Spinal cord (tissue), 10 donors: ENCODE results near the gene EEF1E1. TPM values are rescaled to one million over a fixed set of nuclear protein-coding genes. Genes with fewer than 3 reads are reported as not detected.
A peak's percentile ranks its signal among the peaks of the same experiment; 100 is the strongest.

Source experiments
- DNase-seq, 6 donors: peaks; one replicate each; pipeline versions ENCODE4 v3.0.0 to v3.0.0-alpha.2; 2013 to 2015; ENCODE audit warnings: low spot score in 6 of 6, low read depth in 4 of 6
- H3K27ac ChIP-seq: one replicate; pipeline ENCODE4 v1.5.1; 2013; ENCODE audit warnings: low read depth, low read length, control low read depth
- H3K27me3 ChIP-seq: one replicate; pipeline ENCODE4 v1.6.1; 2013; ENCODE audit warnings: low read length; ENCODE audit not compliant: control insufficient read depth, insufficient read depth
- H3K36me3 ChIP-seq: one replicate; pipeline ENCODE4 v1.6.1; 2013; ENCODE audit warnings: low read length; ENCODE audit not compliant: control insufficient read depth, insufficient read depth
- H3K4me1 ChIP-seq: one replicate; pipeline ENCODE4 v1.6.1; 2013; ENCODE audit warnings: low read length; ENCODE audit not compliant: control insufficient read depth, insufficient read depth
- H3K4me3 ChIP-seq: one replicate; pipeline ENCODE4 v1.5.1; 2013; ENCODE audit warnings: low read depth, low read length, control low read depth
- H3K9me3 ChIP-seq: one replicate; pipeline ENCODE4 v1.6.1; 2013; ENCODE audit warnings: low read length; ENCODE audit not compliant: control insufficient read depth, insufficient read depth
- WGBS: methylation state at CpG from one replicate; pipeline ENCODE4 v1.1.5; 2013; ENCODE audit warnings: missing lambda C conversion rate; ENCODE audit not compliant: insufficient coverage; 5-methylcytosine and 5-hydroxymethylcytosine counted together
- long read RNA-seq, 4 donors: transcript quantifications; one replicate each; lab custom pipeline, GENCODE V29; 2026
- polyA plus RNA-seq, 2 donors: library from polyadenylated mRNA; unstranded; fragments of 120-200 nt; gene quantifications; one replicate each; pipeline ENCODE4 v1.2.1, GENCODE V29; 2013; ENCODE audit not compliant: insufficient read length in 2 of 2
- total RNA-seq, 2 donors: library from RNA; depleted of rRNA in 1 of 2; stranded (reverse); fragments of 120-200 nt in 1 of 2; fragments of >200 nt in 1 of 2; gene quantifications; one replicate each; pipeline versions ENCODE4 v1.2.3 to v1.2.4, GENCODE V29; 2013 to 2014
- donor health status: healthy.

The EEF1E1 gene
- total RNA-seq = 10 to 100 TPM; 38.2 to 51.5 TPM
- 10 to 100 TPM; 56.8 to 66.7 TPM for polyA plus RNA-seq
- long read RNA-seq, donor 1, transcript EEF1E1-205 (3 exons, 654 nt) = minor isoform, 6 of 111 reads
- long read RNA-seq, donor 1, transcript EEF1E1-201 (4 exons, 1,077 nt) = major isoform, 51 of 111 reads
- long read RNA-seq, donor 1, partial matches to known transcripts = 52 of 111 reads
- long read RNA-seq, donor 1, other reads (novel, unspliced or antisense) = 0 of 111 reads
- long read RNA-seq, donor 2, transcript EEF1E1-201 (4 exons, 1,077 nt) = major isoform, 19 of 28 reads
- long read RNA-seq, donor 2, partial matches to known transcripts = 6 of 28 reads
- long read RNA-seq, donor 2, other reads (novel, unspliced or antisense) = 0 of 28 reads
- long read RNA-seq, donor 3, transcript EEF1E1-201 (4 exons, 1,077 nt) = major isoform, 16 of 25 reads
- long read RNA-seq, donor 3, partial matches to known transcripts = 6 of 25 reads
- long read RNA-seq, donor 3, other reads (novel, unspliced or antisense) = 0 of 25 reads
- long read RNA-seq, donor 4, transcript EEF1E1-205 (3 exons, 654 nt) = minor isoform, 8 of 93 reads
- long read RNA-seq, donor 4, transcript EEF1E1-201 (4 exons, 1,077 nt) = major isoform, 43 of 93 reads
- long read RNA-seq, donor 4, partial matches to known transcripts = 42 of 93 reads
- long read RNA-seq, donor 4, other reads (novel, unspliced or antisense) = 0 of 93 reads

GRCh38 chr6:8102122-8102958 is at the start of gene EEF1E1:
Gene EEF1E1 (minus strand): TSS chr6:8102548. CDS start chr6:8102521, 27 bp downstream.
- H3K4me3 ChIP-seq = peak within 1 kb of the TSS; percentile 88
- H3K27me3 ChIP-seq = no peaks in the 10 kb centered on the region
- H3K27ac ChIP-seq = no peak within 1 kb of the TSS
- 0% methylated on average over 43 of the region's 43 CpGs for WGBS
- peak; percentile 80 to 99 (median 93) for DNase-seq
- no peaks in the 10 kb centered on the region for H3K4me1 ChIP-seq
- no peaks in the 10 kb centered on the region for H3K36me3 ChIP-seq
- H3K9me3 ChIP-seq = no peaks in the 10 kb centered on the region

GRCh38 chr6:8149350-8149749 is 47.0 kb upstream of the EEF1E1 start:
- WGBS = no CpG with 5 or more reads among the region's 1 CpG
- Histone ChIP-seq H3K9me3 (no peaks in the 10 kb centered on the region), H3K27me3 (no peaks in the 10 kb centered on the region), H3K4me3 (no peak overlapping the region), H3K27ac (no peak overlapping the region), H3K36me3 (no peaks in the 10 kb centered on the region), H3K4me1 (no peaks in the 10 kb centered on the region)
- DNase-seq = no peak

GRCh38 chr6:8143945-8144344 is 41.6 kb upstream of the EEF1E1 start:
- H3K4me1 ChIP-seq = no peaks in the 10 kb centered on the region
- no peaks in the 10 kb centered on the region for H3K36me3 ChIP-seq
- no peaks in the 10 kb centered on the region for H3K27me3 ChIP-seq
- no peak overlapping the region for H3K4me3 ChIP-seq
- H3K9me3 ChIP-seq = no peaks in the 10 kb centered on the region
- no peak overlapping the region for H3K27ac ChIP-seq
- WGBS = no CpG with 5 or more reads among the region's 2 CpGs
- no peak for DNase-seq

- Histone ChIP-seq H3K4me3 (no peak overlapping the region), H3K9me3 (no peaks in the 10 kb centered on the region)
- WGBS = 84% methylated on average over 5 of the region's 7 CpGs
Observed at GRCh38 chr6:8139451-8139850, 37.1 kb upstream of the EEF1E1 start.

GRCh38 chr6:8137529-8137939 is 35.2 kb upstream of the EEF1E1 start:
- no peak for DNase-seq
- WGBS = 66% methylated on average over 2 of the region's 6 CpGs
- Histone ChIP-seq H3K9me3 (no peaks in the 10 kb centered on the region), H3K4me3 (no peak overlapping the region), H3K4me1 (no peaks in the 10 kb centered on the region), H3K27me3 (no peaks in the 10 kb centered on the region), H3K27ac (no peak overlapping the region), H3K36me3 (no peaks in the 10 kb centered on the region)

More at GRCh38 chr6:8139451-8139850, 37.1 kb upstream of the EEF1E1 start:
- H3K4me1 ChIP-seq = no peaks in the 10 kb centered on the region
- no peaks in the 10 kb centered on the region for H3K36me3 ChIP-seq
- H3K27me3 ChIP-seq = no peaks in the 10 kb centered on the region
- no peak overlapping the region for H3K27ac ChIP-seq
- DNase-seq = no peak

GRCh38 chr6:8135276-8135675 is 32.9 kb upstream of the EEF1E1 start:
- Histone ChIP-seq H3K36me3 (no peaks in the 10 kb centered on the region), H3K4me3 (no peak overlapping the region), H3K27ac (no peak overlapping the region), H3K27me3 (no peaks in the 10 kb centered on the region), H3K9me3 (no peaks in the 10 kb centered on the region), H3K4me1 (no peaks in the 10 kb centered on the region)
- WGBS = 80% methylated on average over 2 of the region's 3 CpGs
- DNase-seq = no peak

- DNase-seq = no peak
- H3K27me3 ChIP-seq = no peaks in the 10 kb centered on the region
- no peak overlapping the region for H3K27ac ChIP-seq
- no peaks in the 10 kb centered on the region for H3K4me1 ChIP-seq
- WGBS = 70% methylated on average over 5 of the region's 6 CpGs
- H3K9me3 ChIP-seq = no peaks in the 10 kb centered on the region
- H3K36me3 ChIP-seq = no peaks in the 10 kb centered on the region
- H3K4me3 ChIP-seq = no peak overlapping the region
Observed at GRCh38 chr6:8132130-8132529, 29.8 kb upstream of the EEF1E1 start.

GRCh38 chr6:8131265-8131897 is 29.0 kb upstream of the EEF1E1 start:
- no peaks in the 10 kb centered on the region for H3K27me3 ChIP-seq

GRCh38 chr6:8130399-8130798 is 28.1 kb upstream of the EEF1E1 start:
- DNase-seq = no peak
- 45% methylated on average over 1 of the region's 5 CpGs for WGBS
- no peaks in the 10 kb centered on the region for H3K27me3 ChIP-seq

More at GRCh38 chr6:8131265-8131897, 29.0 kb upstream of the EEF1E1 start:
- no peak overlapping the region for H3K27ac ChIP-seq
- H3K9me3 ChIP-seq = no peaks in the 10 kb centered on the region
- no peaks in the 10 kb centered on the region for H3K36me3 ChIP-seq
- H3K4me3 ChIP-seq = no peak overlapping the region
- H3K4me1 ChIP-seq = no peaks in the 10 kb centered on the region
- peak; percentile 47 to 94 (median 68) for DNase-seq
- WGBS = 58% methylated on average over 5 of the region's 13 CpGs

More at GRCh38 chr6:8130399-8130798, 28.1 kb upstream of the EEF1E1 start:
- H3K9me3 ChIP-seq = no peaks in the 10 kb centered on the region
- no peaks in the 10 kb centered on the region for H3K4me1 ChIP-seq
- no peaks in the 10 kb centered on the region for H3K36me3 ChIP-seq
- no peak overlapping the region for H3K27ac ChIP-seq
- no peak overlapping the region for H3K4me3 ChIP-seq
